ENCODE data around the gene SLIT1.

The SLIT1 gene

GRCh38 chr10:96996275-96996965, 189.3 kb downstream of the SLIT1 start:
- no peak for FAIRE-seq

- FAIRE-seq: no peak
Observed at GRCh38 chr10:96995851-96996250, 189.9 kb downstream of the SLIT1 start.

GRCh38 chr10:96992721-96993120, 193.0 kb downstream of the SLIT1 start:
- FAIRE-seq: no peak

GRCh38 chr10:96991313-96991841, 194.4 kb downstream of the SLIT1 start:
- no peak for FAIRE-seq

- no peak for FAIRE-seq
Observed at GRCh38 chr10:96988426-96988825, 197.3 kb downstream of the SLIT1 start.

GRCh38 chr10:96987842-96988175, 197.9 kb downstream of the SLIT1 start:
- FAIRE-seq: no peak

GRCh38 chr10:96987141-96987841, 198.5 kb downstream of the SLIT1 start:
- FAIRE-seq: no peak

GRCh38 chr10:96986200-96986856, 199.4 kb downstream of the SLIT1 start:
- no peak for FAIRE-seq

- no peak for FAIRE-seq
Observed at GRCh38 chr10:96984541-96985131, 201.1 kb downstream of the SLIT1 start.

- FAIRE-seq: no peak
Observed at GRCh38 chr10:96982149-96982930, 203.4 kb downstream of the SLIT1 start.

GRCh38 chr10:96978621-96979154, 207.1 kb downstream of the SLIT1 start:
- FAIRE-seq: no peak

- no peak for FAIRE-seq
Observed at GRCh38 chr10:96975136-96975535, 210.6 kb downstream of the SLIT1 start.

- no peak for FAIRE-seq
Observed at GRCh38 chr10:96973809-96974747, 211.7 kb downstream of the SLIT1 start.

GRCh38 chr10:96972264-96972663, 213.5 kb downstream of the SLIT1 start:
- no peak for FAIRE-seq

GRCh38 chr10:96971324-96971723, 214.4 kb downstream of the SLIT1 start:
- no peak for FAIRE-seq

GRCh38 chr10:96968682-96969423, 216.9 kb downstream of the SLIT1 start:
- FAIRE-seq: no peak

GRCh38 chr10:96967847-96968246, 217.9 kb downstream of the SLIT1 start:
- FAIRE-seq: no peak

GRCh38 chr10:96964131-96964530, 221.6 kb downstream of the SLIT1 start:
- FAIRE-seq: no peak

- no peak for FAIRE-seq
Observed at GRCh38 chr10:96960872-96961271, 224.9 kb downstream of the SLIT1 start.

GRCh38 chr10:96959733-96960132, 226.0 kb downstream of the SLIT1 start:
- FAIRE-seq: no peak

All from endometrium (tissue), 2 donors.